ENCODE results near the gene TMEM115. TPM values are rescaled to one million over a fixed set of nuclear protein-coding genes. Genes with fewer than 3 reads are reported as not detected.

Gene TMEM115
- total and polyA plus RNA-seq, 9 of the 15 experiments (the other 6 are each of a cell fraction or from before 2014, with no cell fraction given), result 1.6 to 26.9 (median 14.1) TPM

- peak in 1 of 2 experiments; percentile 72; a peak in 1 of 4 replicates for TF ChIP-seq TEAD1 (CRISPR knock-in tag; IDR thresholded peaks at IDR 0.05)
- no peak for TF ChIP-seq CLOCK (CRISPR knock-in tag; IDR thresholded peaks at IDR 0.05; ENCODE audit: borderline replicate concordance)
- no peak for TF ChIP-seq DIDO1 (tag; IDR thresholded peaks at IDR 0.05; ENCODE audit: low read depth)
- peak in 1 of 2 experiments; percentile 72; a peak in 3 of 4 replicates for TF ChIP-seq MNT (conservative IDR thresholded peaks at IDR 0.05)
- TF ChIP-seq U2AF2 (optimal IDR thresholded peaks at IDR 0.05; ENCODE audit: low read depth, low read length), result no peak
- peak; percentile 91 for TF ChIP-seq ZBTB40 (IDR thresholded peaks at IDR 0.05)
- no peak for TF ChIP-seq ZBTB40 (CRISPR knock-in tag; IDR thresholded peaks at IDR 0.05)
- TF ChIP-seq CREBBP (IDR thresholded peaks at IDR 0.05; ENCODE audit: low read depth, low read length), result no peak
- TF ChIP-seq, protein P1, sequence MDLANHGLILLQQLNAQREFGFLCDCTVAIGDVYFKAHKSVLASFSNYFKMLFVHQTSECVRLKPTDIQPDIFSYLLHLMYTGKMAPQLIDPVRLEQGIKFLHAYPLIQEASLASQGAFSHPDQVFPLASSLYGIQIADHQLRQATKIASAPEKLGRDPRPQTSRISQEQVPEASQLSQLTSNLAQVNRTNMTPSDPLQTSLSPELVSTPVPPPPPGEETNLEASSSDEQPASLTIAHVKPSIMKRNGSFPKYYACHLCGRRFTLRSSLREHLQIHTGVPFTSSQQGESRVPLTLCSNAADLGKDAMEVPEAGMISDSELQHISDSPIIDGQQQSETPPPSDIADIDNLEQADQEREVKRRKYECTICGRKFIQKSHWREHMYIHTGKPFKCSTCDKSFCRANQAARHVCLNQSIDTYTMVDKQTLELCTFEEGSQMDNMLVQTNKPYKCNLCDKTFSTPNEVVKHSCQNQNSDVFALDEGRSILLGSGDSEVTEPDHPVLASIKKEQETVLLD (IDR thresholded peaks at IDR 0.05), result peak; percentile 87; the same call in 1 of the 2 replicates
- peak; percentile 74; the same call in 1 of the 2 replicates for TF ChIP-seq NR2C1 (IDR thresholded peaks at IDR 0.05)
- TF ChIP-seq NR2C1 (tag; IDR thresholded peaks at IDR 0.05), result peak; percentile 93
Observed at GRCh38 chr3:50358911-50359759, at the start of gene TMEM115 (continued).
